H1 (cell line): Measurements from ENCODE around the gene BSPH1. TPM values are rescaled to one million over a fixed set of nuclear protein-coding genes. Genes with fewer than 3 reads are reported as not detected.

Experiments used
- CTCF ChIA-PET: fragments of 300-600 bp; sonication (Branson Sonifier 250); formaldehyde crosslinking; loops from one replicate; lab custom pipeline; 2021; ENCODE audit not compliant: partially characterized antibody; lab: Charles Lee
- POLR2A ChIA-PET: fragments of 300-600 bp; sonication (Branson Sonifier 250); formaldehyde crosslinking; loops from one replicate; lab custom pipeline; 2021; ENCODE audit warnings: inconsistent platforms; ENCODE audit not compliant: partially characterized antibody; lab: Charles Lee
- DNase-seq, 2 experiments: peaks; one replicate each; pipeline versions ENCODE4 v3.0.0 to v3.0.0-alpha.2; 2010 to 2022; ENCODE audit warnings: low spot score in 2 of 2, low read depth in 1 of 2, mixed read lengths in 1 of 2
- FAIRE-seq: peaks from 2 replicates; lab custom pipeline; 2011; peaks lifted over from hg19 to GRCh38; lab: Jason Lieb, UNC
- H2AFZ ChIP-seq: 2 replicates; pipeline ENCODE4 v1.8.1; 2012; ENCODE audit warnings: low read length, inconsistent platforms
- H2AK5ac ChIP-seq: 2 replicates; pipeline ENCODE4 v1.6.1; 2013; ENCODE audit warnings: low read depth, low read length
- H2BK120ac ChIP-seq: replicated peaks from 2 replicates; pipeline ENCODE3; 2013; ENCODE audit warnings: low read depth, low read length, inconsistent platforms
- H2BK12ac ChIP-seq: 2 replicates; pipeline ENCODE4 v1.6.1; 2013; ENCODE audit warnings: low read depth, low read length
- H2BK15ac ChIP-seq: 2 replicates; pipeline ENCODE4 v1.6.1; 2013; ENCODE audit warnings: low read length
- H2BK20ac ChIP-seq: 2 replicates; pipeline ENCODE4 v1.6.1; 2013; ENCODE audit warnings: low read length
- H2BK5ac ChIP-seq: 2 replicates; pipeline ENCODE4 v1.6.1; 2013; ENCODE audit warnings: low read depth, low read length
- H3K14ac ChIP-seq: 2 replicates; pipeline ENCODE4 v1.6.1; 2013; ENCODE audit warnings: inconsistent platforms; ENCODE audit not compliant: insufficient read length
- H3K18ac ChIP-seq: 2 replicates; pipeline ENCODE4 v1.6.1; 2013; ENCODE audit warnings: low read length; ENCODE audit errors: extremely low read depth
- H3K23ac ChIP-seq: 2 replicates; pipeline ENCODE4 v1.6.1; 2013; ENCODE audit warnings: inconsistent platforms; ENCODE audit not compliant: insufficient read length
- H3K23me2 ChIP-seq: 2 replicates; pipeline ENCODE4 v1.6.1; 2013; ENCODE audit warnings: low read depth, low read length
- H3K27ac ChIP-seq: 2 replicates; pipeline ENCODE4 v1.6.1; 2011; ENCODE audit warnings: low read depth, low read length, inconsistent platforms
- H3K27me3 ChIP-seq, 4 experiments: replicated peaks in 1 of 4; 1 replicate in 1 of 4; 2 replicates in 3 of 4; pipeline versions ENCODE4 v1.6.1 to v1.8.1; 2011 to 2013; ENCODE audit warnings: low read length in 3 of 4, mild to moderate bottlenecking in 3 of 4, inconsistent platforms in 2 of 4, mixed read lengths in 2 of 4, moderate library complexity in 1 of 4; ENCODE audit not compliant: control insufficient read depth in 3 of 4, insufficient read depth in 3 of 4; ENCODE audit errors: extremely low read depth in 1 of 4
- H3K36me3 ChIP-seq, 4 experiments: 2 replicates each; pipeline versions ENCODE4 v1.6.1 to v1.8.1; 2011 to 2013; ENCODE audit warnings: mild to moderate bottlenecking in 4 of 4, low read length in 3 of 4, moderate library complexity in 2 of 4, control low read depth in 1 of 4, inconsistent platforms in 1 of 4; ENCODE audit not compliant: insufficient read depth in 4 of 4, control insufficient read depth in 2 of 4
- H3K4ac ChIP-seq: replicated peaks from 2 replicates; pipeline ENCODE3; 2013; ENCODE audit warnings: low read length, low read depth, mixed read lengths, inconsistent platforms; ENCODE audit not compliant: insufficient read length
- H3K4me1 ChIP-seq, 4 experiments: replicated peaks in 1 of 4; 1 replicate in 1 of 4; 2 replicates in 3 of 4; pipeline versions ENCODE4 v1.6.1 to v1.8.1; 2011 to 2013; ENCODE audit warnings: low read length in 3 of 4, inconsistent platforms in 2 of 4, mixed read lengths in 1 of 4; ENCODE audit not compliant: insufficient read depth in 4 of 4, control insufficient read depth in 3 of 4
- H3K4me2 ChIP-seq, 2 experiments: 2 replicates each; pipeline versions ENCODE4 v1.6.1 to v1.8.1; 2011 to 2013; ENCODE audit warnings: low read depth in 2 of 2, low read length in 2 of 2, control low read depth in 1 of 2, inconsistent platforms in 1 of 2, mild to moderate bottlenecking in 1 of 2; ENCODE audit not compliant: insufficient read depth in 1 of 2
- H3K4me3 ChIP-seq, 4 experiments: fragments of 200-600, 300-600 bp in 1 of 4; sonication (generic), shearing (Covaris generic), sonication (Bioruptor Twin) in 1 of 4; 2 replicates each; pipeline versions ENCODE4 v1.5.1 to v1.8.1; 2011 to 2016; ENCODE audit warnings: low read length in 4 of 4, low read depth in 3 of 4, control low read depth in 2 of 4, inconsistent platforms in 2 of 4, mild to moderate bottlenecking in 2 of 4, mixed read lengths in 1 of 4, moderate library complexity in 1 of 4; ENCODE audit not compliant: insufficient read depth in 2 of 4; ENCODE audit errors: extremely low read depth in 1 of 4
- H3K56ac ChIP-seq: replicated peaks from 2 replicates; pipeline ENCODE3; 2013; ENCODE audit warnings: low read depth, mild to moderate bottlenecking, mixed read lengths, low read length, inconsistent platforms; ENCODE audit not compliant: insufficient read length
- H3K79me1 ChIP-seq: 2 replicates; pipeline ENCODE4 v1.6.1; 2013; ENCODE audit warnings: low read depth, low read length, control low read depth
- H3K79me2 ChIP-seq, 2 experiments: 2 replicates each; pipeline versions ENCODE4 v1.6.1 to v1.8.1; 2012 to 2013; ENCODE audit warnings: low read length in 2 of 2, mild to moderate bottlenecking in 2 of 2, inconsistent platforms in 1 of 2; ENCODE audit not compliant: insufficient read depth in 2 of 2, control insufficient read depth in 1 of 2
- H3K9ac ChIP-seq, 4 experiments: replicated peaks in 1 of 4; 1 replicate in 1 of 4; 2 replicates in 3 of 4; pipeline versions ENCODE4 v1.6.1 to v1.8.1; 2011 to 2013; ENCODE audit warnings: low read depth in 3 of 4, low read length in 3 of 4, control low read depth in 2 of 4, mild to moderate bottlenecking in 2 of 4, moderate library complexity in 2 of 4, inconsistent platforms in 1 of 4; ENCODE audit errors: extremely low read depth in 1 of 4
- H3K9me3 ChIP-seq, 2 experiments: 2 replicates each; pipeline versions ENCODE4 v1.6.1 to v1.8.1; 2012 to 2013; ENCODE audit warnings: mild to moderate bottlenecking in 2 of 2, moderate library complexity in 2 of 2, control low read depth in 1 of 2, inconsistent platforms in 1 of 2, low read depth in 1 of 2, low read length in 1 of 2, mixed read lengths in 1 of 2; ENCODE audit not compliant: insufficient read depth in 2 of 2
- H4K20me1 ChIP-seq, 2 experiments: replicated peaks in 1 of 2; 2 replicates each; pipeline versions ENCODE3 to v1.8.1; 2011 to 2013; ENCODE audit warnings: inconsistent platforms in 2 of 2, low read length in 2 of 2, mild to moderate bottlenecking in 1 of 2; ENCODE audit not compliant: insufficient read depth in 2 of 2, control insufficient read depth in 1 of 2
- H4K5ac ChIP-seq: 2 replicates; pipeline ENCODE4 v1.6.1; 2013; ENCODE audit warnings: low read length, low read depth, mixed read lengths, inconsistent platforms; ENCODE audit not compliant: insufficient read length
- H4K8ac ChIP-seq: 2 replicates; pipeline ENCODE4 v1.8.0; 2013; ENCODE audit warnings: mild to moderate bottlenecking, moderate library complexity, low read length, inconsistent platforms; ENCODE audit not compliant: insufficient read depth; ENCODE audit errors: extremely low read depth
- H4K91ac ChIP-seq: replicated peaks from 2 replicates; pipeline ENCODE3; 2013; ENCODE audit warnings: low read length, mixed read lengths, inconsistent platforms; ENCODE audit not compliant: insufficient read length
- BRCA1 ChIP-seq: IDR thresholded peaks from 2 replicates; pipeline ENCODE4 v1.6.1; 2012; ENCODE audit warnings: low read depth, low read length, improper control_type of control experiment
- GTF2F1 ChIP-seq: IDR thresholded peaks from 2 replicates; pipeline ENCODE4 v1.6.1; 2012; ENCODE audit warnings: low read depth, low read length, improper control_type of control experiment, borderline replicate concordance
- POLR2A ChIP-seq, 2 experiments: IDR thresholded peaks; 1 replicate in 1 of 2; 2 replicates in 1 of 2; pipeline ENCODE4 v1.6.1; 2011; ENCODE audit warnings: low read depth in 2 of 2, low read length in 2 of 2, mild to moderate bottlenecking in 2 of 2; ENCODE audit errors: control extremely low read depth in 1 of 2
- RXRA ChIP-seq: IDR thresholded peaks from 2 replicates; pipeline ENCODE4 v1.6.1; 2011; ENCODE audit warnings: low read depth, mild to moderate bottlenecking, low read length, moderate library complexity; ENCODE audit not compliant: insufficient read depth
- WGBS, 2 experiments: shearing (Covaris generic) in 1 of 2; methylation state at CpG; one replicate each; pipeline versions ENCODE4 v1.1.6 to v1.1.7; 2013 to 2015; ENCODE audit warnings: low lambda C conversion rate in 2 of 2, mixed read lengths in 2 of 2, inconsistent platforms in 1 of 2, low coverage in 1 of 2, missing lambda C conversion rate in 1 of 2; ENCODE audit not compliant: insufficient replicate concordance in 2 of 2, insufficient coverage in 1 of 2, insufficient read length in 1 of 2; ENCODE audit errors: extremely low coverage in 1 of 2, missing lambda C conversion rate in 1 of 2; 5-methylcytosine and 5-hydroxymethylcytosine counted together
- polyA plus RNA-seq, 7 experiments: library from polyadenylated mRNA; depleted of rRNA in 3 of 7; stranded (reverse) in 5 of 7; unstranded in 2 of 7; fragments of >200 nt in 5 of 7; fragments of 200-250 nt in 2 of 7; gene quantifications; 1 replicate in 5 of 7; 2 replicates in 1 of 7; 4 replicates in 1 of 7; pipeline versions ENCODE4 v1.2.1 to v1.2.3, GENCODE V29; 2011 to 2013; ENCODE audit warnings: missing spikeins in 2 of 7, mixed read lengths in 2 of 7
- total RNA-seq: library from RNA; stranded (reverse); fragmentation: NEBNext Ultra II Directional; extraction: Animal tissue kit (Norgen Biotek cat#: 25700); gene quantifications from 2 replicates; pipeline ENCODE4 v1.2.1, GENCODE V29; 2021

The BSPH1 gene
- total and polyA plus RNA-seq, 2 of the 8 experiments (the other 6 are each of a cell fraction or from before 2014, with no cell fraction given), result not detected

DNA sequence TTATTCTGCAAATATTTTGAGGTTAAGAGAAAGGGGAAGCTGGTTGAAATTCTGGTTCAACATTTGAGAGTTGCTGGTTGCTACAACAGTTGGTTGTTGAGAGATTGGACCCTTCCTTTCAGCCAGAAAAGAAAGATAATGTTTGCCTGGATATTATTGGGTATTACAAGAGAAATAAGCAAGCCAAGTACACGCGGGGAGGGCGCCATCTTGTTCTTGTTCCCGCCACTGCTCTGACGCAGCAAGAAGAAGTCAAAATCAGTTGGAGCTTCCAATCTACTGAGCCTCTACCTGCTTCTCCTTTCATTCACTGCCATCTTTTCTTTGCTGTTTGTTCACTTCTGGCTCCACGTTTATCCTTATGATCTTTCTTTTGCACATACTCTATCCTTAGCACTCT lies 18.4 kb downstream of the BSPH1 start:
- 85% methylated on average over 6 of the region's 6 CpGs; no CpG with 5 or more reads in 1 of the 2 experiments for WGBS, 2 experiments

More for the DNA sequence above, 18.4 kb downstream of the BSPH1 start:
- H2BK15ac ChIP-seq, result no peak overlapping the region
- H3K18ac ChIP-seq, result no peak overlapping the region
- H4K8ac ChIP-seq, result no peak overlapping the region
- FAIRE-seq (no peak), DNase-seq (no peak)
- H3K4me2 ChIP-seq, result no peak overlapping the region
- H3K36me3 ChIP-seq, result no peaks in the 10 kb centered on the region
- H3K79me2 ChIP-seq, result no peaks in the 10 kb centered on the region
- TF ChIP-seq BRCA1 (no peak), GTF2F1 (no peak), RXRA (no peak), POLR2A (IDR thresholded peaks at IDR 0.05; ENCODE audit: control extremely low read depth in 1 of 2, low read depth in 2 of 2, low read length in 2 of 2) (no peak)
- no peaks in the 10 kb centered on the region for H3K23me2 ChIP-seq
- H3K9me3 ChIP-seq, result peaks cover 0 to 5% of the 10 kb centered on the region in 2 experiments; a peak in 2 of 4 replicates
- no peak overlapping the region for H3K4me3 ChIP-seq
- no peaks in the 10 kb centered on the region for H3K27me3 ChIP-seq
- no peak overlapping the region for H4K91ac ChIP-seq
- no peak overlapping the region for H2AK5ac ChIP-seq
- no peak overlapping the region for H2BK120ac ChIP-seq
- H2BK12ac ChIP-seq, result no peak overlapping the region
- H3K23ac ChIP-seq, result no peak overlapping the region
- no peak overlapping the region for H3K14ac ChIP-seq
- no peak overlapping the region for H3K4ac ChIP-seq
- H4K20me1 ChIP-seq, result peaks cover 0 to 2% of the 10 kb centered on the region in 2 experiments
- H4K5ac ChIP-seq, result no peak overlapping the region
- no peak overlapping the region for H2BK5ac ChIP-seq
- H3K27ac ChIP-seq, result no peak overlapping the region
- no peaks in the 10 kb centered on the region for H3K79me1 ChIP-seq
- H3K9ac ChIP-seq, result no peak overlapping the region
- no peaks in the 10 kb centered on the region for H3K4me1 ChIP-seq
- H2BK20ac ChIP-seq, result no peak overlapping the region
- H3K56ac ChIP-seq, result no peak overlapping the region
- POLR2A ChIA-PET, result no interaction called here
- no peak overlapping the region for H2AFZ ChIP-seq
- CTCF ChIA-PET, result interaction anchor here (1.0 to 2.2 kb wide), 3 partner anchors 10 to 135 kb away, joined by 3 to 7 read pairs (median 3); no protein-coding TSS in a partner anchor
